Measurements from ENCODE around the gene TVP23C. TPM values are rescaled to one million over a fixed set of nuclear protein-coding genes. Genes with fewer than 3 reads are reported as not detected.

The TVP23C gene
- total and polyA plus RNA-seq, 2 donors (not counting 3 experiments of a cell fraction or from before 2014, with no cell fraction given) = 6.4 to 36.3 TPM

- peaks cover 4 to 8% of the 10 kb centered on the region in 2 experiments for H3K36me3 ChIP-seq (ENCODE audit: control insufficient read depth in 2 of 2, extremely low read depth in 1 of 2, insufficient read depth in 2 of 2, low read length in 2 of 2)
- no TSS peak for BruUV-seq (replicated peaks)
- no peak overlapping the region for H2AFZ ChIP-seq (ENCODE audit: low read depth, low read length)
- no peaks in the 10 kb centered on the region for H3K9me1 ChIP-seq (replicated peaks; ENCODE audit: control insufficient read depth, extremely low read depth, insufficient read depth, low read length)
- dilution Hi-C loops (cut with MboI; ENCODE audit: extremely low pct_ligation_motif_present, low sequenced_read_pairs) = no loop called here
- no peaks in the 10 kb centered on the region for H4K20me1 ChIP-seq (replicated peaks; ENCODE audit: control insufficient read depth, extremely low read depth, insufficient read depth, low read length)
- ChIA-PET CTCF (interaction anchor here (0.9 kb wide), 1 partner anchor 234 kb away, joined by 3 read pairs; no protein-coding TSS in a partner anchor), POLR2A (no interaction called here)
- no peak overlapping the region for H3K9ac ChIP-seq (replicated peaks; ENCODE audit: extremely low read depth, insufficient read depth, low read length)
- H3K4me3 ChIP-seq (replicated peaks in 1 of 3; ENCODE audit: insufficient read depth in 1 of 3, low read depth in 1 of 3, low read length in 3 of 3) = no peak overlapping the region
- H3K4me1 ChIP-seq (ENCODE audit: control insufficient read depth, extremely low read depth, insufficient read depth, low read length) = peaks cover 9% of the 10 kb centered on the region
- intact Hi-C loops (cut with micrococcal nuclease) = no loop called here
- no peak for DNase-seq (ENCODE audit: low read depth, low spot score)
- FAIRE-seq = no peak
- H3K79me2 ChIP-seq (ENCODE audit: control insufficient read depth, insufficient read depth, low read length) = no peaks in the 10 kb centered on the region
- no peak overlapping the region for H3K27ac ChIP-seq (ENCODE audit: insufficient read depth, low read depth, low read length)
- no peak overlapping the region for H3K4me2 ChIP-seq (ENCODE audit: insufficient read depth, low read length)
- no peaks in the 10 kb centered on the region for H3K9me3 ChIP-seq (replicated peaks; ENCODE audit: control insufficient read depth, insufficient read depth, low read length)
- TF ChIP-seq MYC (IDR thresholded peaks at IDR 0.05; ENCODE audit: low read depth, low read length) (no peak), FOS (IDR thresholded peaks at IDR 0.05; ENCODE audit: borderline replicate concordance, insufficient read depth, low read length) (no peak), POLR2A (IDR thresholded peaks at IDR 0.05; ENCODE audit: low read depth, low read length) (no peak), GATA2 (IDR thresholded peaks at IDR 0.05; ENCODE audit: insufficient read depth, insufficient read length, low read depth, low read length) (no peak)
- no peaks in the 10 kb centered on the region for H3K27me3 ChIP-seq (ENCODE audit: control insufficient read depth in 2 of 2, insufficient read depth in 2 of 2, low read length in 2 of 2)
These were observed 66.3 kb downstream of the TVP23C start for GRCh38 chr17:15496735-15497670.

GRCh38 chr17:15494821-15495220 lies 68.5 kb downstream of the TVP23C start:
- CTCF ChIA-PET = interaction anchor here (1.2 to 1.3 kb wide), 2 partner anchors 8 to 237 kb away, joined by 3 to 12 read pairs; no protein-coding TSS in a partner anchor
- DNase-seq (ENCODE audit: low read depth, low spot score) (no peak), FAIRE-seq (no peak)
- Histone ChIP-seq H3K4me3 (replicated peaks in 1 of 3; ENCODE audit: insufficient read depth in 1 of 3, low read depth in 1 of 3, low read length in 3 of 3) (no peak overlapping the region), H3K9ac (replicated peaks; ENCODE audit: extremely low read depth, insufficient read depth, low read length) (no peak overlapping the region), H3K9me3 (replicated peaks; ENCODE audit: control insufficient read depth, insufficient read depth, low read length) (no peaks in the 10 kb centered on the region), H3K4me2 (ENCODE audit: insufficient read depth, low read length) (no peak overlapping the region), H3K27me3 (ENCODE audit: control insufficient read depth in 2 of 2, insufficient read depth in 2 of 2, low read length in 2 of 2) (no peaks in the 10 kb centered on the region), H2AFZ (ENCODE audit: low read depth, low read length) (no peak overlapping the region), H3K4me1 (ENCODE audit: control insufficient read depth, extremely low read depth, insufficient read depth, low read length) (peaks cover 23% of the 10 kb centered on the region), H3K79me2 (ENCODE audit: control insufficient read depth, insufficient read depth, low read length) (no peaks in the 10 kb centered on the region), H4K20me1 (replicated peaks; ENCODE audit: control insufficient read depth, extremely low read depth, insufficient read depth, low read length) (no peaks in the 10 kb centered on the region), H3K9me1 (replicated peaks; ENCODE audit: control insufficient read depth, extremely low read depth, insufficient read depth, low read length) (no peaks in the 10 kb centered on the region), H3K27ac (ENCODE audit: insufficient read depth, low read depth, low read length) (no peak overlapping the region), H3K36me3 (ENCODE audit: control insufficient read depth in 2 of 2, extremely low read depth in 1 of 2, insufficient read depth in 2 of 2, low read length in 2 of 2) (peaks cover 4 to 7% of the 10 kb centered on the region in 2 experiments)
- intact Hi-C loops (cut with micrococcal nuclease) = loop anchor here (5.0 kb wide), 1 partner anchor 98 kb away; no protein-coding TSS in a partner anchor
- dilution Hi-C loops (cut with MboI; ENCODE audit: extremely low pct_ligation_motif_present, low sequenced_read_pairs) = no loop called here
- POLR2A ChIA-PET = no interaction called here
- no TSS peak for BruUV-seq (replicated peaks)
- TF ChIP-seq CTCF (IDR thresholded peaks at IDR 0.05; ENCODE audit: extremely low read depth in 1 of 2, insufficient read depth in 1 of 2, low read depth in 1 of 2, low read length in 2 of 2) (no peak), JUN (IDR thresholded peaks at IDR 0.05; ENCODE audit: borderline replicate concordance, insufficient read depth, insufficient read length, low read depth) (no peak), EZH2 (IDR thresholded peaks at IDR 0.05; ENCODE audit: borderline replicate concordance, low read depth, low read length, severe bottlenecking) (no peak), POLR2AphosphoS5 (IDR thresholded peaks at IDR 0.05; ENCODE audit: insufficient read depth, low read depth, low read length) (no peak), MAX (IDR thresholded peaks at IDR 0.05; ENCODE audit: insufficient read depth, insufficient read length) (no peak), FOS (IDR thresholded peaks at IDR 0.05; ENCODE audit: borderline replicate concordance, insufficient read depth, low read length) (no peak), POLR2A (IDR thresholded peaks at IDR 0.05; ENCODE audit: low read depth, low read length) (no peak), GATA2 (IDR thresholded peaks at IDR 0.05; ENCODE audit: insufficient read depth, insufficient read length, low read depth, low read length) (no peak), MYC (IDR thresholded peaks at IDR 0.05; ENCODE audit: low read depth, low read length) (no peak)

Measured in endothelial cell of umbilical vein (primary cell).